Inflammatory macrophage treated with lipopolysaccharide for 4 hours (primary cell): ENCODE measurements around the gene RNH1.

Experiments
- DNase-seq: peaks from one replicate; pipeline ENCODE4 v3.0.0-alpha.2; 2020

The RNH1 gene

GRCh38 chr11:454801-455565 lies 52.1 kb downstream of the RNH1 start:
- no peak for DNase-seq

DNA sequence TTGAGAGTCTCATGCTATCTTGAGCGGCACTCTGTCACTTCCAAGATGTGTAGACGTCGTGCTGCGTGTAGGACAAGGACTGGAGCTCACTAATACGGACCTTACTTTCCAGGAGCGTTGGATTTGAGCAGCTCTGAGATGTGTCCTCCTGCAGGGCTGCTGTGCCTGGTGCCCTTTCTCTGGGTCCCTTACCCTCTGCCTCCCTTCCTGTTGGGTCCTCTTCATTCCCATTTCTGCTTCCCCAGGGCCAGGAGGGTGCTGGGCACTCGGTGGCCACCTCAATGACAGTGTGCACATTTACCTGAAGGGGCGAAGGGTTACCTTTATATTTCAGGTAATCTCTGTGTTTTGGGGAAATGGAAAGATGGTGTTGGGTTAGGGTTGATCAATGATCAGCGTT lies 53.0 kb downstream of the RNH1 start:
- no peak for DNase-seq

GRCh38 chr11:453564-453963 lies 53.5 kb downstream of the RNH1 start:
- no peak for DNase-seq

GRCh38 chr11:452916-453527 lies 54.0 kb downstream of the RNH1 start:
- no peak for DNase-seq

- DNase-seq = no peak
Observed at GRCh38 chr11:452203-452744, 54.8 kb downstream of the RNH1 start.

GRCh38 chr11:451738-452137 lies 55.3 kb downstream of the RNH1 start:
- DNase-seq = no peak

DNA sequence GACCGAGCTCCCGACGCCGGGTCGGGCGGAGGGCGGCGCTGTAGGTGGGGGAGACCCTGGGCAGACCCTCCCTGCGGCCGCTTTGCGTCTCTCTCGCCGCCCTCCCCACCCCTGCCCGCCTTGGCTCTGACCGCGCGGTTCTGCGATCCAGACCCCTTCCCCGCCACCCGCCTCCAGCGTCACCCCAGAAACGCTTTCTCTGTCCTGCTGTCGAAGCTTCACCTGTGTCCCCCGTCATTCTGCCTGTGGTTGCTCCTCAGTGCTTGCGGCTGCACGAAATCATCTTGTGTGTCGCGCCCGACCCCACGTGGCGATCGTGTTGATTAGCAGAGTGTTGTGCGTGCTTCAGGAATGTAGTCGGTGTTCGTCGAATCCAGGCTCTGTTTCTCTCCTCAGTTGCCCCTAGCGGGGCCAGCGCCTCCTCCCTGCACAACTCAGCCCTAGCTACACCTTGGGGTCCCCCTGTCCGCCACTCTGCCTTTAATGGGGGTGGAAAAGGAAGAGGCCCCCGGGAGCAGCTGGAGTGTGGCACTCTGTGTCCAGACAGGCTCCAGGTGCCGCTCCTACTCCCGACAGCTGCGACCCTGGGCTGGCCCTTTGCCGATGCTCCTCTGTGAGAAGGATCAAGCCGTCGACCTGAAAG lies 56.1 kb downstream of the RNH1 start:
- DNase-seq = peak; percentile 42

GRCh38 chr11:449889-450808 lies 56.9 kb downstream of the RNH1 start, which contains the start of gene PTDSS2:
Gene PTDSS2 (plus strand): TSS chr11:450279. CDS start chr11:450456, 177 bp downstream.
- DNase-seq = peak; percentile 95

GRCh38 chr11:447923-448731 lies 58.9 kb downstream of the RNH1 start:
- DNase-seq = peak; percentile 88

- no peak for DNase-seq
Observed at GRCh38 chr11:446891-447290, 60.2 kb downstream of the RNH1 start.

DNA sequence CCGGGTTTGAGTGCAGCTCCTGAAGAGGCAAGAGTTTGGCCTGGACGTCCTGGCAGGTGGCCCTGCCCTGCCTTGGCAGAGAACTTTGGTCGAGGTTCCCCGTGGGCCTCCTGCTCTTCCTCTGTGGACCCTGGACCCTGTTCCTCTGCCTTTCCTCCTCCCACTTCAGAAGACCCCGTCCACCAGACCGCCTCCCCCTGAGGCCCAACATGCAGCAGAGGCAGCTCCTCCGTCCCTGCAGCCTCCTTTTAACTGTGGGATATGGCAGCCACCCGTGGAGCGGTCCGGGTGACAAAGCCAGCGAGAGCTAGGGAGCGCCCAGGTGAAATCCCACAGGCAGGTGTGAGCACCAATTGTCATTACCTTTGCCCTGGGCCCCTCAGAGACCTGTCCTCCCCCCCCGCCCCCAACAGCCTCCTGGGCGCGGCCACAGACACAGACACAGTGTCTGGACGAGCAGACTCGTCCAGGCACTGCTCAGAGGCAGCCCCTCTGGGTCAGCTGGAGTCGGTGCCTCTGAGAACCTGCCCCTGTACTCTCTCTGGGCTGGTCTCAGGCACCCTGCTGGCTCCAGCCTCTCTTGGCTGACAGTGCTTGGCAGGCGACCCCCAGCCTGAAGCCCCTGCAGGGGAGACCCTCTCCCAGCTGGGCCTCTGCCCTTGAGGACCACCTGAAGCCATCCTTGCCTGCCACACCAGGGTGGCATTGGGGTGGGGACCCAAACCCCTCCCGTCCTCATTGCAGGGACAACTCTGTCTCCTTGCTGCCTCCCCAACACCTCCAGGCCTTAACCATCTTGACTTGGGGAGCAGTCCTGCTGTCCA lies 61.1 kb downstream of the RNH1 start:
- DNase-seq = no peak
